GM19193 (cell line): Measurements from ENCODE around the gene ZNF219.

ENCODE experiments used
- POLR2A ChIP-seq: IDR thresholded peaks from 4 replicates; pipeline ENCODE4 v1.6.1; 2011; ENCODE audit not compliant: insufficient read depth, insufficient read length; ENCODE audit errors: extremely low read depth

Gene ZNF219

GRCh38 chr14:21098076-21098891, at the start of gene ZNF219:
Gene ZNF219 (minus strand): TSS chr14:21098655. CDS start chr14:21093591, 5,064 bp downstream.
- no peak for TF ChIP-seq POLR2A

GRCh38 chr14:21145437-21145836, 47.0 kb upstream of the ZNF219 start:
- no peak for TF ChIP-seq POLR2A

GRCh38 chr14:21142357-21142756, 43.9 kb upstream of the ZNF219 start:
- no peak for TF ChIP-seq POLR2A

- no peak for TF ChIP-seq POLR2A
These were observed 37.6 kb upstream of the ZNF219 start for GRCh38 chr14:21136024-21136423.

GRCh38 chr14:21133901-21134300, 35.4 kb upstream of the ZNF219 start:
- TF ChIP-seq POLR2A: no peak

GRCh38 chr14:21123429-21123828, 25.0 kb upstream of the ZNF219 start:
- TF ChIP-seq POLR2A: no peak

- no peak for TF ChIP-seq POLR2A
These were observed 22.7 kb upstream of the ZNF219 start for GRCh38 chr14:21121122-21121521.

GRCh38 chr14:21120686-21121085, 22.2 kb upstream of the ZNF219 start:
- TF ChIP-seq POLR2A: no peak

GRCh38 chr14:21118933-21119332, 20.5 kb upstream of the ZNF219 start:
- TF ChIP-seq POLR2A: no peak

GRCh38 chr14:21113369-21113768, 14.9 kb upstream of the ZNF219 start:
- no peak for TF ChIP-seq POLR2A

GRCh38 chr14:21112255-21112654, 13.8 kb upstream of the ZNF219 start:
- no peak for TF ChIP-seq POLR2A

- TF ChIP-seq POLR2A: no peak
These were observed 11.1 kb upstream of the ZNF219 start for GRCh38 chr14:21109377-21110138.

GRCh38 chr14:21108791-21109190, 10.3 kb upstream of the ZNF219 start:
- TF ChIP-seq POLR2A: no peak

- no peak for TF ChIP-seq POLR2A
These were observed 8.9 kb upstream of the ZNF219 start for GRCh38 chr14:21107283-21107800.

- no peak for TF ChIP-seq POLR2A
These were observed 8.2 kb upstream of the ZNF219 start for GRCh38 chr14:21106498-21107282.
